IPS-15b (cell line): Measurements from ENCODE around the gene ZNF860.
A peak's percentile ranks its signal among the peaks of the same experiment; 100 is the strongest.

Experiments used
- H3K27me3 ChIP-seq: one replicate; pipeline ENCODE4 v1.6.1; 2013; ENCODE audit warnings: low read length; ENCODE audit not compliant: control insufficient read depth, insufficient read depth
- H3K36me3 ChIP-seq: one replicate; pipeline ENCODE4 v1.6.1; 2013; ENCODE audit warnings: low read length; ENCODE audit not compliant: control insufficient read depth, insufficient read depth
- H3K4me1 ChIP-seq: one replicate; pipeline ENCODE4 v1.6.1; 2013; ENCODE audit warnings: mild to moderate bottlenecking, low read length; ENCODE audit not compliant: control insufficient read depth, insufficient read depth
- H3K4me3 ChIP-seq: one replicate; pipeline ENCODE4 v1.5.1; 2013; ENCODE audit warnings: low read depth, low read length
- H3K9ac ChIP-seq: one replicate; pipeline ENCODE4 v1.6.1; 2013; ENCODE audit warnings: low read depth, mild to moderate bottlenecking, low read length
- H3K9me3 ChIP-seq: one replicate; pipeline ENCODE4 v1.6.1; 2013; ENCODE audit warnings: mild to moderate bottlenecking, low read length; ENCODE audit not compliant: control insufficient read depth, insufficient read depth

ZNF860 gene

GRCh38 chr3:31947671-31948091, 33.9 kb upstream of the ZNF860 start:
- no peak overlapping the region for H3K4me3 ChIP-seq
- H3K9me3 ChIP-seq: no peaks in the 10 kb centered on the region
- H3K27me3 ChIP-seq: no peaks in the 10 kb centered on the region
- H3K9ac ChIP-seq: no peak overlapping the region
- H3K36me3 ChIP-seq: no peaks in the 10 kb centered on the region
- H3K4me1 ChIP-seq: peaks cover 21% of the 10 kb centered on the region

DNA sequence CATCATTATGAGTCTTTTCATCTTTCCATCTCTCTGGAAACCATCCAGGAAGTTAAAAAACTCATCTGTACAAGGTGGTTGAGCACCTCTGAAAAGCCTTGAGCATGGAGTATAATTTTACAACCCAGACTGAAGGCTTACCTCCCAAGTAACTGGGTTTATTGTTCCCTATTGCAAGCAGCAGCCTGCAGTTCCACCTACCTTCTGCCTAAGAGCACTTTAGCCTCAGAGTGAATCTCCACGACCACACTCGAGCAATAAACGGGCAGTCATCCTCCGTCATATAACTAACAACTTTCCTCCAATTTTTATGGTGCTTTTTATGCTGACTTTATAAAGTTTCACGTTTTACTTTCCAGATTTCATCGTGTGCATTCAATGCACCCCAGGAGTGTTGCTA, 33.3 kb upstream of the ZNF860 start:
- Histone ChIP-seq H3K36me3 (no peaks in the 10 kb centered on the region), H3K4me3 (no peak overlapping the region), H3K9ac (no peak overlapping the region), H3K4me1 (peaks cover 21% of the 10 kb centered on the region), H3K27me3 (no peaks in the 10 kb centered on the region), H3K9me3 (no peaks in the 10 kb centered on the region)

GRCh38 chr3:31952205-31952604, 29.3 kb upstream of the ZNF860 start:
- peaks cover 3% of the 10 kb centered on the region for H3K9me3 ChIP-seq
- H3K4me1 ChIP-seq: peaks cover 10% of the 10 kb centered on the region
- H3K9ac ChIP-seq: no peak overlapping the region
- no peaks in the 10 kb centered on the region for H3K36me3 ChIP-seq
- no peak overlapping the region for H3K4me3 ChIP-seq
- H3K27me3 ChIP-seq: no peaks in the 10 kb centered on the region

- peaks cover 3% of the 10 kb centered on the region for H3K9me3 ChIP-seq
- peaks cover 3% of the 10 kb centered on the region for H3K4me1 ChIP-seq
- H3K36me3 ChIP-seq: no peaks in the 10 kb centered on the region
- no peak overlapping the region for H3K9ac ChIP-seq
- no peak overlapping the region for H3K4me3 ChIP-seq
- no peaks in the 10 kb centered on the region for H3K27me3 ChIP-seq
These were observed 28.5 kb upstream of the ZNF860 start for GRCh38 chr3:31953091-31953490.

GRCh38 chr3:31953636-31954035, 27.9 kb upstream of the ZNF860 start:
- H3K4me1 ChIP-seq: peaks cover 3% of the 10 kb centered on the region
- H3K36me3 ChIP-seq: no peaks in the 10 kb centered on the region
- H3K9ac ChIP-seq: no peak overlapping the region
- no peaks in the 10 kb centered on the region for H3K27me3 ChIP-seq
- H3K9me3 ChIP-seq: peaks cover 3% of the 10 kb centered on the region
- H3K4me3 ChIP-seq: no peak overlapping the region

DNA sequence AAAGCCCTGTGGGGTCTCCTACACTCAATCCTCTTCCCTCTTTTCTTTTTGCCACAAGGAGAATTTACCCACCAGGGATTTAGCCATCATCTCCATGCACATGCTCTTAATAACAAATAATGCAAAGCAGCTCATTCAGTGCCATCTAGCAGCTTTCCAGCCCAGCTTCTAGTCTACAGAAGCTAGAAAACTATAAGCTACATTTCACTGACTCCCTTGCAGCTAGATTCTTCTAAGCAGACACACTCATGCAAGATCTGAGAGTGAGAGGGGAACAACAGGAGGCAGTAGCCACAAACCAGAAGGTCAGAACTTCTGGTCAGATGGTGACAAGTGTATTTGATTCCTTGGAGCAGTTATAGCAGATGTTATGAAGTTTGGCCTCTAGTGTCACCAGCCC, 26.0 kb upstream of the ZNF860 start:
- no peaks in the 10 kb centered on the region for H3K36me3 ChIP-seq
- peaks cover 16% of the 10 kb centered on the region for H3K4me1 ChIP-seq
- H3K4me3 ChIP-seq: no peak overlapping the region

DNA sequence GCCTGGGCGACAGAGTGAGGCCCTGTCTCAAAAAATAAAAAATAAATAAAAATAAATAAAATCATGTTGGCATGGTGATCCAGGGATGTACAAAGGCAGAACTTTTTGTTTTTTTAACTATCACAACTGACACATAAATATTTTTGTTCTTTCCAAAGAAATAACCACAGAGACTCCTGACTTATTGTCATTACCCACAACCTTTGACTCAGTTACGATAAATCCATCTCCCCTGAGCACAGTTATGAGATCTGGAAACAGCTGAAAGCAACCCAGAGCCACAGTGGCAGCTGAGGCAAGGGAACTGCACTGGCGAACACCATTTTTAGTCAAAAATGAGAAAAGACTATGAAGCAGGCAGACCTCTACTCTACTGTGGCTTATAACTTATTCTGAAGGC, 24.4 kb upstream of the ZNF860 start:
- Histone ChIP-seq H3K36me3 (no peaks in the 10 kb centered on the region), H3K9ac (no peak overlapping the region), H3K4me3 (no peak overlapping the region), H3K9me3 (peaks cover 3% of the 10 kb centered on the region), H3K4me1 (peaks cover 24% of the 10 kb centered on the region), H3K27me3 (no peaks in the 10 kb centered on the region)

More for the DNA sequence above, 26.0 kb upstream of the ZNF860 start:
- H3K9me3 ChIP-seq: peaks cover 3% of the 10 kb centered on the region
- no peak overlapping the region for H3K9ac ChIP-seq
- H3K27me3 ChIP-seq: no peaks in the 10 kb centered on the region

DNA sequence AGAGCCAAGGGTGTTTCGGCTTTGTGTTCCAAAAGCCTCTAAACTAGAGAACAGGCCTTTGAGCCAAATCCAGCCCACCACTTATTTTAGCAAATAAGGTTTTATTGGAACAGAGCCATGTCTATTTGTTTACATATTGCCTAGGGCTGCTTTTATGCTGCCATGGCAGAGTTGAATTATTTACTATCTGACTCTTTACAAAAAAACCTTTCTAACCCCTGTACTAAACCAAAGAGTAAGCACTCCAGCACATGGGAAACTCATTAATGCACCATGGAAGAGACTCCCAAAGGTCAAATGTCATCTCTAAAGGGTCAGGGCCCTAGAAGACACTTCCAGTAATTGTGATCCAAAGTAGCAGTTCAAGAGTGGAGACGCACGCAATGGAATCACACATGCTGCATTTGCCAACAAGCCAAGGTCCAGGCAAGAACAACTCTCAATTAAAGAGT, 22.8 kb upstream of the ZNF860 start:
- H3K9ac ChIP-seq: no peak overlapping the region
- no peaks in the 10 kb centered on the region for H3K27me3 ChIP-seq
- peaks cover 21% of the 10 kb centered on the region for H3K4me1 ChIP-seq
- H3K36me3 ChIP-seq: no peaks in the 10 kb centered on the region
- H3K4me3 ChIP-seq: no peak overlapping the region
- H3K9me3 ChIP-seq: peaks cover 3% of the 10 kb centered on the region

DNA sequence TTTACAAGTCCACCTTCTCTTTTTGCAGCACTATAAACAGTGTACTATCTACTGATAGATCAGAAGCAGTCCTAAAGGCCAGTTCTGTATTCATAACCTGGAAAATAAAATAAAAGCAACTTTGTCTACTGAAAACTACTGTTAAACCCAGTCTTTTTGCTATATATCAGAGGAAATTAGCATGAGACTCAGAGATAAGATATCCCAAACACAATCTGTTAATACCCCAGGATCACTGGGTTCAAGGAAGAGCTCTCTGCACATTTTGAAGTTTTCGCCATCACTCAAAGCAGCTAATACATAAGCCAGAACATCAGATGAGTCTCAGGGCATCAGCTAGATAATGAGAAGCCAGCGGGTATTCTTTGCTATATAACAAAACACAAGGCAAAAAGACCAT, 22.3 kb upstream of the ZNF860 start:
- Histone ChIP-seq H3K4me3 (peak overlapping the region; percentile 27), H3K9ac (no peak overlapping the region), H3K4me1 (peaks cover 21% of the 10 kb centered on the region)

GRCh38 chr3:31959951-31960792, 21.4 kb upstream of the ZNF860 start:
- no peak overlapping the region for H3K9ac ChIP-seq
- peak overlapping the region; percentile 27 for H3K4me3 ChIP-seq
- H3K36me3 ChIP-seq: no peaks in the 10 kb centered on the region
- H3K27me3 ChIP-seq: no peaks in the 10 kb centered on the region
- H3K4me1 ChIP-seq: peaks cover 21% of the 10 kb centered on the region
- H3K9me3 ChIP-seq: peaks cover 3% of the 10 kb centered on the region

More for the DNA sequence above, 22.3 kb upstream of the ZNF860 start:
- no peaks in the 10 kb centered on the region for H3K27me3 ChIP-seq
- no peaks in the 10 kb centered on the region for H3K36me3 ChIP-seq
- H3K9me3 ChIP-seq: peaks cover 3% of the 10 kb centered on the region

GRCh38 chr3:31960793-31961431, 20.6 kb upstream of the ZNF860 start:
- no peaks in the 10 kb centered on the region for H3K9me3 ChIP-seq
- peaks cover 21% of the 10 kb centered on the region for H3K4me1 ChIP-seq
- H3K36me3 ChIP-seq: no peaks in the 10 kb centered on the region
- H3K27me3 ChIP-seq: no peaks in the 10 kb centered on the region
- H3K4me3 ChIP-seq: peak overlapping the region; percentile 27
- H3K9ac ChIP-seq: peak overlapping the region; percentile 5

DNA sequence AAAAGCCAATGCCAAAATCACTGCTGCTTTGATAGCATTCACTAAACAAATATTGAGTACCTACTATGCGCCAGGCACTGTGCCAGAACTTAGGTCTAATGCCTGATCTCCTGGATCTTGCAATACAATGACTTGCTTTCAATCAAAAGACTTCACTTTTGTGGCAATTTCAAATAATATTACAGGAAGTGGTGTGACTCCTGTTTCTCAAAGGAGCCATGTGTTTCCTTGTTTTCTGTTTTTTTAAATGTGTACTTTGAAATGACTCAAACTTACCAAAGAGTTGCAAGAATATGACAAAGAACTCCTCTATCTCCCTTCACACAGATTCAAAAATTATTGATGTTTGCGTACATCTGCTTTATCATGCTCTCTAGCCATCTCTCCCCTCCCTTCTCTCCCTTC, 18.7 kb upstream of the ZNF860 start:
- no peak overlapping the region for H3K9ac ChIP-seq
- no peaks in the 10 kb centered on the region for H3K9me3 ChIP-seq
- no peaks in the 10 kb centered on the region for H3K27me3 ChIP-seq
- no peaks in the 10 kb centered on the region for H3K36me3 ChIP-seq
- H3K4me1 ChIP-seq: peaks cover 21% of the 10 kb centered on the region
- no peak overlapping the region for H3K4me3 ChIP-seq
